Neural cell (in vitro differentiated cells): Measurements from ENCODE around the gene DGCR8. TPM values are rescaled to one million over a fixed set of nuclear protein-coding genes. Genes with fewer than 3 reads are reported as not detected.
A peak's percentile ranks its signal among the peaks of the same experiment; 100 is the strongest.

Source experiments
- H2AFZ ChIP-seq: fragments of 200-600, 300-800 bp; sonication (generic), shearing (Covaris generic); 2 replicates; pipeline ENCODE4 v1.6.0; 2014; ENCODE audit warnings: low read depth, mild to moderate bottlenecking, antibody characterized with exemption, low read length, moderate library complexity
- H3F3A ChIP-seq: fragments of 200-600 bp; shearing (Covaris generic); 2 replicates; pipeline ENCODE4 v1.6.1; 2016; ENCODE audit warnings: mild to moderate bottlenecking, moderate library complexity, mixed read lengths, antibody characterized with exemption, low read length; ENCODE audit not compliant: insufficient read depth, poor library complexity, severe bottlenecking
- H3K27ac ChIP-seq: fragments of 200-600, 300-800 bp; sonication (generic), shearing (Covaris generic); 2 replicates; pipeline ENCODE4 v1.5.1; 2014; ENCODE audit warnings: mild to moderate bottlenecking, low read length, moderate library complexity
- H3K27me3 ChIP-seq: fragments of 300-800, 200-600 bp; sonication (generic), shearing (Covaris generic); 2 replicates; pipeline ENCODE4 v1.6.0; 2014; ENCODE audit warnings: mild to moderate bottlenecking, low read depth, low read length, moderate library complexity; ENCODE audit not compliant: insufficient read depth
- H3K36me3 ChIP-seq: fragments of 300-800, 200-600 bp; sonication (generic), shearing (Covaris generic); 2 replicates; pipeline ENCODE4 v1.5.1; 2014; ENCODE audit warnings: mild to moderate bottlenecking, antibody characterized with exemption, low read length, moderate library complexity; ENCODE audit not compliant: insufficient read depth
- H3K4me2 ChIP-seq: fragments of 300-800, 200-600 bp; sonication (generic), shearing (Covaris generic); 2 replicates; pipeline ENCODE4 v1.6.0; 2014; ENCODE audit warnings: mild to moderate bottlenecking, low read length
- H3K4me3 ChIP-seq: fragments of 300-800, 200-600 bp; sonication (generic), shearing (Covaris generic); 2 replicates; pipeline ENCODE4 v1.5.1; 2014; ENCODE audit warnings: mild to moderate bottlenecking, low read length, moderate library complexity
- H3K79me2 ChIP-seq: fragments of 200-600 bp; shearing (Covaris generic); replicated peaks from 2 replicates; pipeline ENCODE4 v1.6.0; 2014; ENCODE audit warnings: mild to moderate bottlenecking, low read length, moderate library complexity; ENCODE audit not compliant: insufficient read depth
- H3K9ac ChIP-seq: fragments of 300-800, 200-600 bp; sonication (generic), shearing (Covaris generic); 2 replicates; pipeline ENCODE4 v1.6.1; 2016; ENCODE audit warnings: mild to moderate bottlenecking, low read length, mixed read lengths
- H3K9me2 ChIP-seq: fragments of 200-600 bp; shearing (Covaris generic); 2 replicates; pipeline ENCODE4 v1.6.1; 2016; ENCODE audit warnings: mild to moderate bottlenecking, low read length, mixed read lengths; ENCODE audit not compliant: insufficient read depth
- H3K9me3 ChIP-seq: fragments of 200-600, 300-800 bp; sonication (generic), shearing (Covaris generic); 2 replicates; pipeline ENCODE4 v1.6.1; 2016; ENCODE audit warnings: mild to moderate bottlenecking, mixed run types, low read length, moderate library complexity, mixed read lengths
- H4K20me1 ChIP-seq: fragments of 200-600 bp; shearing (Covaris generic); 2 replicates; pipeline ENCODE4 v1.6.1; 2016; ENCODE audit warnings: mild to moderate bottlenecking, mixed run types; ENCODE audit not compliant: insufficient read depth
- EP300 ChIP-seq: fragments of 450-650 bp; conservative IDR thresholded peaks from 2 replicates; pipeline ENCODE4 v1.6.1; 2014; ENCODE audit warnings: antibody characterized with exemption, mild to moderate bottlenecking, moderate library complexity; ENCODE audit not compliant: poor library complexity, severe bottlenecking
- EZH2 ChIP-seq: fragments of 200-600, 300-800 bp; shearing (Covaris generic), sonication (generic); IDR thresholded peaks from 2 replicates; pipeline ENCODE4 v1.6.1; 2014; ENCODE audit warnings: antibody characterized with exemption, low read length, borderline replicate concordance, mild to moderate bottlenecking; ENCODE audit not compliant: insufficient read depth, poor library complexity, severe bottlenecking
- MXI1 ChIP-seq: fragments of 450-650 bp; conservative IDR thresholded peaks from 2 replicates; pipeline ENCODE4 v1.6.1; 2014; ENCODE audit warnings: antibody characterized with exemption, mild to moderate bottlenecking; ENCODE audit not compliant: poor library complexity, severe bottlenecking
- POLR2AphosphoS5 ChIP-seq: IDR thresholded peaks from 2 replicates; pipeline ENCODE4 v1.6.1; 2012
- SMC3 ChIP-seq: fragments of 450-650 bp; conservative IDR thresholded peaks from 2 replicates; pipeline ENCODE4 v1.6.1; 2014; ENCODE audit warnings: antibody characterized with exemption, mild to moderate bottlenecking, moderate library complexity; ENCODE audit not compliant: poor library complexity
- TAF1 ChIP-seq: IDR thresholded peaks from 2 replicates; pipeline ENCODE4 v1.6.1; 2012; ENCODE audit warnings: low read depth
- polyA plus RNA-seq: library from polyadenylated mRNA; depleted of rRNA; stranded (reverse); fragments of >200 nt; gene quantifications from 2 replicates; pipeline ENCODE4 v1.2.3, GENCODE V29; 2014
- TF ChIP-seq, protein P1 (sequence below): IDR thresholded peaks from 2 replicates; pipeline ENCODE4 v1.6.1; 2012; ENCODE audit warnings: borderline replicate concordance
- TF ChIP-seq, protein P2 (sequence below): fragments of 450-650 bp; IDR thresholded peaks from 2 replicates; pipeline ENCODE4 v1.5.1; 2014; ENCODE audit warnings: antibody characterized with exemption, mild to moderate bottlenecking, moderate library complexity; ENCODE audit not compliant: poor library complexity, severe bottlenecking

The DGCR8 gene
- polyA plus RNA-seq, 1 donor from 2014 or later: 48.9 TPM

DNA sequence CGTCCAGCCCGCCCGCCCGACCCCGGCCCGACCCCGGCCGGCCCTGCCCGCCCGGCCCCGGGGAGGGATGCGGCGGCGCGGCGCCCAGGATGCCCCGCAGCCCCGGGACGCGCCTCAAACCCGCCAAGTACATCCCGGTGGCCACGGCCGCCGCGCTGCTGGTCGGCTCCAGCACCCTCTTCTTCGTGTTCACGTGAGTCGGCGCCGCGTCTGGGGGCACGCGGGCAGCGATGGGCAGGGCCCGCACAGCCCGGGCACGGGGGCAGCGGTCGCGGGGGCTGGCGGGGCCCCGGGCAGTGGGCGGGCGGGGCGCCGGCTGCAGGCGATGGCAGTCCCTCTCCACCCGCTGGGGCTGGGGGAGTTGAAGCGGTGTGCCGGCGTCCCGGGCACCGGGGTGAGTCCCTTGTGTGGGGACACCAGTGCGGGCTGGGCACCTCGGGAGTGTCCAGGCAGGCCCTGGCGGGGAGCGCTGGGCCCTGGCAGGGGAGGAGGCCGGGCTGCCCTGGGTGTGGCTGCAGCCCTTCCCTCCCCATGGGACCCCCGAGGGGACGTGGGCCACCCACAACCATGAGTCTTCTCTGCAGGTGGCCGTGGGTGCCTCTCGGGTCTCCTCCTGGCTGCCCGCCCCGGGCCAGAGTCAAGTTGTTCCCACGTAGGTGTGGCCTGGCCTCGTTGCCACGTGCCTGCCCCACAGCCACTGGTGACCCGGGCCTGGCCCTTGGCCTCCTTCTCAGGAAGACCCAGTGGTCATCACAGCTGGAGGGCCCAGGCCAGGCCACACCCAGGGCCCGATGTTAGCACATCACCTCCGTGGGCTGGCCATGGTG lies 52.0 kb downstream of the DGCR8 start:
- no peak overlapping the region for H3K27ac ChIP-seq
- H3K27me3 ChIP-seq: no peaks in the 10 kb centered on the region
- TF ChIP-seq, protein P1, sequence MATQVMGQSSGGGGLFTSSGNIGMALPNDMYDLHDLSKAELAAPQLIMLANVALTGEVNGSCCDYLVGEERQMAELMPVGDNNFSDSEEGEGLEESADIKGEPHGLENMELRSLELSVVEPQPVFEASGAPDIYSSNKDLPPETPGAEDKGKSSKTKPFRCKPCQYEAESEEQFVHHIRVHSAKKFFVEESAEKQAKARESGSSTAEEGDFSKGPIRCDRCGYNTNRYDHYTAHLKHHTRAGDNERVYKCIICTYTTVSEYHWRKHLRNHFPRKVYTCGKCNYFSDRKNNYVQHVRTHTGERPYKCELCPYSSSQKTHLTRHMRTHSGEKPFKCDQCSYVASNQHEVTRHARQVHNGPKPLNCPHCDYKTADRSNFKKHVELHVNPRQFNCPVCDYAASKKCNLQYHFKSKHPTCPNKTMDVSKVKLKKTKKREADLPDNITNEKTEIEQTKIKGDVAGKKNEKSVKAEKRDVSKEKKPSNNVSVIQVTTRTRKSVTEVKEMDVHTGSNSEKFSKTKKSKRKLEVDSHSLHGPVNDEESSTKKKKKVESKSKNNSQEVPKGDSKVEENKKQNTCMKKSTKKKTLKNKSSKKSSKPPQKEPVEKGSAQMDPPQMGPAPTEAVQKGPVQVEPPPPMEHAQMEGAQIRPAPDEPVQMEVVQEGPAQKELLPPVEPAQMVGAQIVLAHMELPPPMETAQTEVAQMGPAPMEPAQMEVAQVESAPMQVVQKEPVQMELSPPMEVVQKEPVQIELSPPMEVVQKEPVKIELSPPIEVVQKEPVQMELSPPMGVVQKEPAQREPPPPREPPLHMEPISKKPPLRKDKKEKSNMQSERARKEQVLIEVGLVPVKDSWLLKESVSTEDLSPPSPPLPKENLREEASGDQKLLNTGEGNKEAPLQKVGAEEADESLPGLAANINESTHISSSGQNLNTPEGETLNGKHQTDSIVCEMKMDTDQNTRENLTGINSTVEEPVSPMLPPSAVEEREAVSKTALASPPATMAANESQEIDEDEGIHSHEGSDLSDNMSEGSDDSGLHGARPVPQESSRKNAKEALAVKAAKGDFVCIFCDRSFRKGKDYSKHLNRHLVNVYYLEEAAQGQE: no peak
- TF ChIP-seq MXI1: peak; percentile 30
- no peaks in the 10 kb centered on the region for H4K20me1 ChIP-seq
- H2AFZ ChIP-seq: no peak overlapping the region
- no peaks in the 10 kb centered on the region for H3F3A ChIP-seq
- peak overlapping the region; percentile 68 for H3K4me2 ChIP-seq
- H3K36me3 ChIP-seq: no peaks in the 10 kb centered on the region
- H3K9ac ChIP-seq: peak overlapping the region; percentile 68
- no peaks in the 10 kb centered on the region for H3K79me2 ChIP-seq
- H3K4me3 ChIP-seq: peak overlapping the region; percentile 90
- no peaks in the 10 kb centered on the region for H3K9me3 ChIP-seq
- H3K9me2 ChIP-seq: no peaks in the 10 kb centered on the region

DNA sequence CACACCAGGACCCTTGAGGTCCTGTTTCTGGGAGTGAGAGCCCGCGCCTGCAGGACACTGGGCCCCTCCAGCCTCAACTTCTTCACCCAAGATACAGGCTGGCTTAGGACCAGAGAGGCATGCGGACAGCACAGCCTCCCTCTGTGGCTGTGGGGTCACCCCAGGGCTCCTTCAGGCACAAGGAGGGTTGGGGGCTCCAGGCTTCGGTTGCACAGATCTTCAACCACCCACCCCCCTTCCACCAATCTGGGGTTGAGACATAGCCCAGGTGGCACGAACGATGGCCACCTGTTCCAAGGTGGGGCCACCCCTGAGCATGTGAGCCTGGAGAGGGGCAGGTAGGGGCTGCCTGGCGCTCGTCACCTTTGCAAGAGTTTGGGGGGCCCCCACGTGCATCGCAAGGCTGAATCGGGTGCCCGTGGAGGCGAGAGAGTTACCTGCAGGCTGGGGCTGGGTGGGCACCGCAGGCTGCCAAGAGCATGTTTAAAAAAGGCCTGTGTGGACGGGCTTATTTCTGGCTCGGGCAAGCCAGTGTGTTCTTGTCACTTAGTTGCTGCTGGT lies 52.7 kb downstream of the DGCR8 start:
- no peaks in the 10 kb centered on the region for H3K9me2 ChIP-seq
- no peak overlapping the region for H2AFZ ChIP-seq
- H3K4me2 ChIP-seq: peak overlapping the region; percentile 68
- TF ChIP-seq, protein P2, sequence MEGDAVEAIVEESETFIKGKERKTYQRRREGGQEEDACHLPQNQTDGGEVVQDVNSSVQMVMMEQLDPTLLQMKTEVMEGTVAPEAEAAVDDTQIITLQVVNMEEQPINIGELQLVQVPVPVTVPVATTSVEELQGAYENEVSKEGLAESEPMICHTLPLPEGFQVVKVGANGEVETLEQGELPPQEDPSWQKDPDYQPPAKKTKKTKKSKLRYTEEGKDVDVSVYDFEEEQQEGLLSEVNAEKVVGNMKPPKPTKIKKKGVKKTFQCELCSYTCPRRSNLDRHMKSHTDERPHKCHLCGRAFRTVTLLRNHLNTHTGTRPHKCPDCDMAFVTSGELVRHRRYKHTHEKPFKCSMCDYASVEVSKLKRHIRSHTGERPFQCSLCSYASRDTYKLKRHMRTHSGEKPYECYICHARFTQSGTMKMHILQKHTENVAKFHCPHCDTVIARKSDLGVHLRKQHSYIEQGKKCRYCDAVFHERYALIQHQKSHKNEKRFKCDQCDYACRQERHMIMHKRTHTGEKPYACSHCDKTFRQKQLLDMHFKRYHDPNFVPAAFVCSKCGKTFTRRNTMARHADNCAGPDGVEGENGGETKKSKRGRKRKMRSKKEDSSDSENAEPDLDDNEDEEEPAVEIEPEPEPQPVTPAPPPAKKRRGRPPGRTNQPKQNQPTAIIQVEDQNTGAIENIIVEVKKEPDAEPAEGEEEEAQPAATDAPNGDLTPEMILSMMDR: no peak
- TF ChIP-seq SMC3 (no peak), TAF1 (no peak), MXI1 (no peak), EP300 (no peak), POLR2AphosphoS5 (no peak), EZH2 (no peak)
- TF ChIP-seq, protein P1: no peak
- H3K79me2 ChIP-seq: no peaks in the 10 kb centered on the region
- peak overlapping the region; percentile 90 for H3K4me3 ChIP-seq
- H3K9ac ChIP-seq: peak overlapping the region; percentile 68
- H3F3A ChIP-seq: no peaks in the 10 kb centered on the region
- H3K27ac ChIP-seq: no peak overlapping the region
- H3K36me3 ChIP-seq: no peaks in the 10 kb centered on the region
- H3K27me3 ChIP-seq: no peaks in the 10 kb centered on the region
- H3K9me3 ChIP-seq: no peaks in the 10 kb centered on the region
- no peaks in the 10 kb centered on the region for H4K20me1 ChIP-seq
